GM21390 (cell line): ENCODE results near the gene PHAX.
"Not testable (repeated sequence)": the region's sequence is repeated elsewhere in the genome, so short reads cannot be mapped to it uniquely, and the experiment has no call there.

ENCODE experiments used
- ATAC-seq: cut with Tn5 transposase; IDR thresholded peaks from one replicate; pipeline ENCODE4 v1.9.1; 2021; ENCODE audit not compliant: unreplicated experiment

PHAX gene, protein sequence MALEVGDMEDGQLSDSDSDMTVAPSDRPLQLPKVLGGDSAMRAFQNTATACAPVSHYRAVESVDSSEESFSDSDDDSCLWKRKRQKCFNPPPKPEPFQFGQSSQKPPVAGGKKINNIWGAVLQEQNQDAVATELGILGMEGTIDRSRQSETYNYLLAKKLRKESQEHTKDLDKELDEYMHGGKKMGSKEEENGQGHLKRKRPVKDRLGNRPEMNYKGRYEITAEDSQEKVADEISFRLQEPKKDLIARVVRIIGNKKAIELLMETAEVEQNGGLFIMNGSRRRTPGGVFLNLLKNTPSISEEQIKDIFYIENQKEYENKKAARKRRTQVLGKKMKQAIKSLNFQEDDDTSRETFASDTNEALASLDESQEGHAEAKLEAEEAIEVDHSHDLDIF

DNA sequence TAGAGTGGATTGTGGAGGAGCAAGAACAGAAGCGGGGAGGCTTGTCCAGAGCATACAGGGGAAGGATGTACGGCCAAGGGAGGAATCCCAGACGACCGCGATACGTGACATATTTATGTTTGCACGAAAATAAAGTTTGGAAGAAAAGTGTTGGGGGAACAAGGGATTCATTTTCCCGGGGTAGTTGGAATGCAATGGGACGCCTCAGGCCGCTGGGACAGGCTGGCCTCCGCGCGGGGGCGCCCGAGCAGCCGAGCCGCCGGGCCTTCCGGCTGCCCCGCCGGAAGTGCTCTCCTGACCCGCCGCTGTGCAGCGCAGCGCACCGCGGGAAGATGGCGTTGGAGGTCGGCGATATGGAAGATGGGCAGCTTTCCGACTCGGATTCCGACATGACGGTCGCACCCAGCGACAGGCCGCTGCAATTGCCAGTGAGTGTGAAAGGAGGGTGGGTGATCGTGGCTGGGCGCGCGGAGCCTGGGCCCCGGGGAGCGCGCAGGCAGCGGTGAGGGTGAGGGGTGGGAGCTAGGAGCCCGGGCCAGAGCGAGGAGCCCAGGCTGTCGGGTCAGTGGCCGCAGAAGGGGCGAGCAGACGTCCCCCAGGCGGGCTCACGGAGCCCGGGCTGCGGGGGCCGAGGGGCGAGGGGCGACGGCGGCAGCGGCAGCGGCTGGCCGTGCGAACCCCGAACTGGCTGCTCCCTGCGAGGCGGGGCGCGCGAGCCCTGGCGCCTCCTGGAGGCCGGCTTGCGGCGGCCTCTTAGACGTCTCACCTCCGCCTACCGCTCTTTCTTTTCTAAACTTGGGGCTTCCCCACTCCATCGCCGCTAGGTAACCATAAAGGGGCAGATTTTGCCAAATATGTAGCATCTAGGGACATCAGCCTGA lies at the start of gene PHAX:
Gene PHAX (plus strand): TSS at position 317 of the 881 bp plus-strand sequence. CDS start 16 bp downstream, at position 333.
- ATAC-seq, result peak; percentile 97

DNA sequence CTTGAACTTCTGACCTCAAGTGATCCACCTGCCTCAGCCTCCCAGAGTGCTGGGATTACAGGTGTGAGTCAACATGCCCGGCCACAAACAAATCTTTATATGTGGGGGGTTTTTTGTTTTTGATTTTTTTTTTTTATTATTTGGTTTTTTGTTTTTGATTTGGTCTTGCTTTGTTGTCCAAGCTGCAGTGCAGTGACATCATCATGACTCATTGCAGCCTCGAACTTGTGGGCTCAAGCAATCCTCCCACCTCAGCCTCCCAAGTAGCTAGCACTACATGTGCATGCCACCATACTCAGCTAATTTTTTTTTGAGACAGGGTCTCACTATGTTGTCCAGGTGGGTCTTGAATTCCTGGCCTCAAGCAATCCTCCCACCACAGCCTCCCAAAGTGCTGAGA lies 48.1 kb upstream of the PHAX start:
- no peak for ATAC-seq

DNA sequence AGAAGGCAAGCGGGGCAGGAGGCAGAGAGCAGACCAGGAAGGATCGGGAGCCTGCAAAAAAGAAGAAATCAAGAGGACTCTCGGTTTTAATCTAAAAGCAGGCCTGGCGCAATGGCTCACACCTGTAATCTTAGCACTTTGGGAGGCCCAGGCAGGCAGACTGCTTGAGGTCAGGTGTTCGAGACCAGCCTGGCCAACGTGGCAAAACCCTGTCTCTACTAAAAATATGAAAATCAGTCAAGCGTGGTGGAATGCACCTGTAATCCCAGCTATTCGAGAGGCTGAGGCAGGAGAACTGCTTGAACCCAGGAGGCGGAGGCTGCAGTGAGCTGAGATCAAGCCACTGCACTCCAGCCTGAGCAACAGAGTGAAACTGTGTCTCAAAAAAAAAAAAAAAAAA lies 45.6 kb upstream of the PHAX start:
- not testable (repeated sequence) for ATAC-seq

DNA sequence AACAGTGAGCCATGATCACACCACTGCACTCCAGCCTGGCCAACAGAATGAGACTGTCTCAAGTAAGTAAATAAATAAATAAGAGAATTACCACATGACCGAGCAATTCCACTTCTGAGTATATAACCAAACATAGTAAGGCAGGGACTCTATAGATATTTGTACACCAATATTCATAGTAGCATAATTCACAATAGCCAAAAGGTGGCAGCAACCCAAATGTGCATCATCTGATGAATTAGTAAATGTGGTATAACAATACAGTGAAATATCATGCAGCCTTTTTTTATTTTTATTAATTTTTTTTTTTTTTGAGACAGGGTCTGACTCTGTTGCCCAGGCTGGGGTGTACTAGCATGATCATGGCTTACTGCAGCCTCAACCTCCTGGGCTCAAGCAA lies 38.8 kb upstream of the PHAX start:
- ATAC-seq, result no peak

DNA sequence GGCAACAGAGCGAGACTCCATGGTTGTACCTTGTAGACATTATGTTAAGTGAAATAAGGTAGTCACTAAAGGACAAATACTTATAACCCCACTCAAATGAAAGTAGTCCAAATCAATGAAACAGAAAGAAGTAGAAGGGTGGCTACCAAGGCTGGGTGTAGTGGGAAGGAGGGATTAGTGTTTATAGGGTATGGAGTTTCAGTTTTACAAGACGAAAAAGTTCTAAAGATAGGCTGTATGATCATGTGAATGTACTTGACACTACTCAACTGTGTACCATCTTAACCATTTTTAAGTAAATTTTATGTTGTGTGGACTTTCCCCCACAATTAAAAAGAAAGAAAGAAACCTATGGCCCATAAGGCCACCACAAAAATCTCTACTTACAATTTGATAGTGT lies 37.9 kb upstream of the PHAX start:
- peak; percentile 91 for ATAC-seq

DNA sequence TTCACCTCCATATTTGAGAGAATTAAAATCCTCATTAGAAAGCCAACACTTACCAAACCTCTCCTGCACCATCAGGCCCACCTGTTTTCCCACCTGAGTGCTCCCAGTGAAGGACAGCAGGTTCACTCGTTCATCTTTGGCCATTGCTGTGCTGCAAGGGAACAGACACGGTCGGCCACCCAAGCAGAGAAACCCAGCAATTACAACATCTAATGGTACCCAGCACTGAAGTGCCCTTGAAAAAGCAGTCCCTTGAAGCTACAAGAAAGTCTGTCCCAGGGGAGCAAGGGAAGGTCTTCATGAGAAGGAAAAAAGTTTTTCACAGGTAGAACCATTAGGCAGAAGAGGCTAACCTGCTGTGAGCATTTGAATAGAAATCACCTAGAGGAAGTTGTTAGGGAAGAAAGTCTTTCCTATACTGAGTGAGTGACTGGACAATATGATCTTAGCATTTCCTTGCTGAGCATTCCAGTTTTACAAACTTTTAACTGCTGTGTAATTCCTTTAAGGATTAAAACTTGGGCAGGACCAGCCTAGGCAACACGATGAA lies 32.5 kb upstream of the PHAX start:
- no peak for ATAC-seq

DNA sequence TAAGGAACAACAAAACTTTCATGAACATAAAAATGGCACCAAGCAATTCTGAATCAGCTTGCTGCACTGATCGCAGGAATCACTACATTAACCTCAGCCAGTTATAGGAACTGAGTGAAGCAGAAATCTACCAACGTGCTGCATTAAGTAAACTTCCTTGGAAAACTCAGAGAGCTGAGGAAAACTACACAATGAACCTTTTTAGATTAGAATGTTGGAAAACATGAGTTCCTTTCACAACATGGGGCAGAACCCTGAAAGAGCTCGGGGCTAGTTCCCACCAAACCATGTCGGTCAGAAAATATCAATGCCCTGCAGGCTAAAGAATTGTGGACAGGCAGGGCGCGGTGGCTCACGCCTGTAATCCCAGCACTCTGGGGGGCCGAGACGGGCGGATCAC lies 25.1 kb upstream of the PHAX start:
- ATAC-seq, result no peak

DNA sequence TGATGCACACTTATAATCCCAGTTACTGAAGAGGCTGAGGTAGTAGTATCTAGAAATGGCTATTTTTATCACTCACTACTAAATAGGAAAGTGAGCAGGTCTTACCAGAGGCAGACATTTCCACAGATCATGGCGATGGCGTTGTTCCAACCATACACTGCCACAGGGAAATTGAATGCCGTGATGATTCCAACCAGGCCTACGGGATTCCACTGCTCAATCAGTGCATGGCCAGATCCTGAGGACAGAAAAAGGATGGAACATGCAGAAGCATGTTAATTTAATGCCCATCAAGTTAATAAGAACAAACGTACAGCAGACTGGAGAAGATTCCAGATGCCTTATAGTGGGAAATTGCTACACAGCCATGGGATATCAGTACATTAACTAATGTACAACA lies 23.8 kb upstream of the PHAX start:
- ATAC-seq, result no peak

DNA sequence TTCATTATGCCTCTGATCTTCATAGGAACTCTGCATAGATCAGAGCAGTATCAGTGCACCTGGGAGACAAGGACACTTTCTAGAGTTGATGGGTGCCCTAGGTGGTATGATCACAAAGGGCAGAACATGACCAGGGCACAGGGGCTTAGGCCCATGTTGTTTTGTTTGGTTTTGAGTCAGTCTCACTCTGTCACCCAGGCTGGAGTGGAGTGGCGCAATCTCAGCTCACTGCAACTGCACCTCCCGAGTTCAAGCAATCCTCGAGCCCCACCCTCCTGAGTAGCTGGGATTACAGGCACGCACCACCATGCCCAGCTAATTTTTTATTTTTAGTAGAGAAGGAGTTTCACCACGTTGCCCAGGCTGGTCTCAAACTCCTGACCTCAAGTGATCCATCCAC lies 23.3 kb upstream of the PHAX start:
- no peak for ATAC-seq

DNA sequence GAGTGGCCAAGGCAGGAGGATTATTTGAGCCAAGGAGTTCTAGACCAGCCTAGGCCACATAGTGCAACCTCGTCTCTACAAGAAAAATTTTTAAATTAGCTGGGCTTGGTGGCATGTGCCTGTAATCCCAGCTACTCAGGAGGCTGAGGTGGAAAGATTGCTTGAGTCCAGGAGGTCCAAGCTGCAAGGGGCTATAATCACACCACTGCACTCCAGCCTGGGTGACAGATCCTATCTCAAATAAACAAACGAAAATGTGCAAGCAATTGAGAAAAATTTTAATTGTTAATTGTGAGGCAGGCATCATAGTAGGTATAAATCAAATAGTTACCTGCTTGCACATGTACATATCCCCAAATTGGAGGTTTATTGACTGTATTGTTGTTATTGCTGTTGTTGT lies 21.0 kb upstream of the PHAX start:
- no peak for ATAC-seq

DNA sequence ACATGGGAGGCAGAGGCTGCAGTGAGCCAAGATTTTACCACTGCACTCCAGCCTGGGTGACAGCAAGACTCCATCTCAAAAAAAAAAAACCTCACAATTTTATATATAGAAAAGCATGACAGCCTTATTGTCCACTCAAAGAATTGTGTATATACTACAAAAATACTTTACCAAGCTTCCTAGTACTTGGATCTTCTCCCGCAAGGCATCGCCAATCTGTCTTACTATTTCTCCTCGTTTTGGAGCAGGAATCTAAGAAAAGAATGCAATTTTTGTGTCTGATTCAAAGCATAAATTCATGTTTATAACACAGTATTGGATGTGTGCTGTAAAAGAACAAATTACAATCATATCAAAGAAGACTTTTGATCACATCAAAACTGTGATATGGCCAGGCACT lies 17.0 kb upstream of the PHAX start:
- no peak for ATAC-seq

DNA sequence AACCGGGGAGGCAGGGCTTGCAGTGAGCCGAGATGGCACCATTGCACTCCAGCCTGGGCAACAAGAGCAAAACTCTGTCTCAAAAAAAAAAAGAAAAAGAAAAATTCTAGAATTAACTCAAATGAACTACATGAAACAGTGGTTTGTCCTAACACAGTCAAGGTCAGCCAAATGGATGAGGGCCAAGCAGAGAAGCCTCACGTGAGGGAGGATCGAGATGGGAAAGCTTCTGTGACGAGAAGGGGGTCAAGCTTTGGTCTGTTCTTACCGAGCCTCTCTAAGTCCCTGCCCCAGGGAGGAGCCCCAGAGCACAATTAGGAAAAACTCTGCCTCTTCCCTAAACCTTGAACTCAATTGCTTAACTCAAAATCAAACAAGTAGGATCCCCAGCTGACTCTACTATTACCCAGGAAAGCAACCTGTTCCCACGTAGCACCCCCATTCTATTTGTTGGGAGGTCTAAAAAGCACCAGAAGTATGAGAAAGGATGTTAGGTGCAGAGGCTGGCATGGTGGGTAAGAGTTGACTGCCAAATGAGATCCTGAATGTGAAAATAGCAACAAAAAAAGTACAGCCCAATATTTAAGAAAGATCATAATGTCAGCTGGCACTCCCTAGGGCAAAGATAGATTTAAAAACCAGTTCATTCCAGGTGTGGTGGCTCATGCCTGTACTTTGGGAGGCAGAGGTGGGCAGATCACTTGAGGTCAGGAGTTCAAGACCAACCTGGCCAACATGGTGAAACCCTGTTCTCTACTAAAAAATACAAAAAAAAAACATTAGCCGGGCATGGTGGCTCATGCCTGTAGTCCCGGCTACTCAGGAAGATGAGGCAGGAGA lies 13.0 kb upstream of the PHAX start:
- ATAC-seq, result no peak

DNA sequence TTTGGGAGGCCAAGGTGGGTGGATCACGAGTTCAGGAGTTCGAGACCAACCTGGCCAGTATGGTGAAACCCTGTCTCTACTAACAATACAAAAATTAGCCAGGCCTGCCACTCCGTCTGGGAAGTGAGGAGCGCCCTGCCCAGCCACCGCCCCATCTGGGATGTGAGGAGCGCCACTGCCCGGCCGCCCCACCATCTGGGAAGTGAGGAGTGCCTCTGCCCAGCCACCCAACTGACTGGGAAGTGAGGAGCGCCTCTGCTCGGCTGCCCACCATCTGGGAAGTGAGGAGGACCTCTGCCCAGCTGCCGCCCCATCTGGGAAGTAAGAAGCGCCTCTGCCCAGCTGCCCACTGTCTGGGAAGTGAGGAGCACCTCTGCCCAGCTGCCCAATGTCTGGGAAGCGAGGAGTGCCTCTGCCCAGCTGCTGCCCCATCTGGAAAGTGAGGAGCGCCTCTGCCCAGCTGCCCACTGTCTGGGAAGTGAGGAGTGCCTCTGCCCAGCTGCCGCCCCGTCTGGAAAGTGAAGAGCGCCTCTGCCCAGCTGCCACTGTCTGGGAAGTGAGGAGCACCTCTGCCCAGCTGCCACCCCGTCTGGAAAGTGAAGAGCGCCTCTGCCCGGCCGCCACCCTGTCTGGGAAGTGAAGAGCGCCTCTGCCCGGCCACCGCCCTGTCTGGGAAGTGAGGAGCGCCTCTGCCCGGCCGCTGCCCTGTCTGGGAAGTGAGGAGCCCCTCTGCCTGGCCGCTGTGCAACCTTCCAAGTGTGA lies 11.0 kb upstream of the PHAX start:
- no peak for ATAC-seq

DNA sequence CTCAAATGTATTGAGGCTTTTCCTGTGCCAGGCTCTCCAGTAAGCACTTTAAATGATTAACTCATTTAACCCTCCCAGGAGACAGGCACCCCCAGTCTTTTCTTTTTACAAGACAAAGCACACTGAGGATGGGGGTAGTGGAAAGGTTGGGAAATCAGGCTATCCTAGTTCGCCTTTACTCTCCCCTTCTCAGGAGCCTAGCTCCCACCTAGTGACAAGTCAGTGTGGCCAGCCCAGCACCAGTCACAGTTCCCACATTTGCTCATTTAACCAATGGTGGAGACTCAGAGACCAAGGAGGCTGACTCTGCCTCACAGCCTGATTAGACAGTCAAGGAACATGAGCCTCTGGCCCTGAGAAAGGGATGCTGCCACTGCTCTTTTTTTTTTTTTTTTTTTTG lies 9.2 kb upstream of the PHAX start:
- ATAC-seq, result no peak

DNA sequence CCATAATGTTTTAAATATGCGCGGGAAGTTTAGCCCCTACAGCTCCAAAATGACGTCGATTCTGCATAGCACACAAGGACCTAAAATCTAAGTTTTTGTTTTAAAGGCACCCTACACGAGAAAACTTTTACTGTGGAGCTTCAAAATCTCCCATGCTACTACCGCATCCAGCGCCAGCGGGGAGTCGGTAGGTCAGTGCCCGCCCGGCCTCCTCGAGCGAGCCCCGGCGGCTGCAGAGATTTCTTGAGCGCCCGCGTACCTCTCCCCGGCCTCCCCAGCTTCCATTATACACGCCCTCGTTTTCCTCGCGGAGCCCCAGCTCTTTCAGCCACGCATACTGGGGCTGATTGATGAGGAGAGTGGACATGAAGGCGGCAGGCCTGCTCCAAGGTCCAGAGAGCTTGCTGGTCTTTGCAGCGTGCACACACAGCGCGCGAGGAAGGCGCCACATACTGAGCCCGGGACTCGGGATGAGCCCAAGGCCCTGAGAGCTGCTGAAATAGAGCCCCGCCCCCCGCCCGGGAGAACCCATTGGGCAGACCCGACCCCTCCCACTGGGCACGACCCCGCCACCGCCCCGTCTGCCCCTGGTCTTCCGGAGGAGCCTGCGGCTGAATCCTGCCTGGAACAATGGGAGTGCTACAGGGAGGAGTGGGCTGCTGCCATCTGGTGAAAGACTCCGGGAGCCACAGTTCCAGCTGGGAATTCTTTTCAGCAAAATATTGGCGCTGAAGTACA lies 5.8 kb upstream of the PHAX start, which contains the start of gene ALDH7A1:
Gene ALDH7A1 (minus strand): TSS at position 472 of the 738 bp plus-strand sequence. CDS start 21 bp downstream, at position 451.
- ATAC-seq, result peak; percentile 65

DNA sequence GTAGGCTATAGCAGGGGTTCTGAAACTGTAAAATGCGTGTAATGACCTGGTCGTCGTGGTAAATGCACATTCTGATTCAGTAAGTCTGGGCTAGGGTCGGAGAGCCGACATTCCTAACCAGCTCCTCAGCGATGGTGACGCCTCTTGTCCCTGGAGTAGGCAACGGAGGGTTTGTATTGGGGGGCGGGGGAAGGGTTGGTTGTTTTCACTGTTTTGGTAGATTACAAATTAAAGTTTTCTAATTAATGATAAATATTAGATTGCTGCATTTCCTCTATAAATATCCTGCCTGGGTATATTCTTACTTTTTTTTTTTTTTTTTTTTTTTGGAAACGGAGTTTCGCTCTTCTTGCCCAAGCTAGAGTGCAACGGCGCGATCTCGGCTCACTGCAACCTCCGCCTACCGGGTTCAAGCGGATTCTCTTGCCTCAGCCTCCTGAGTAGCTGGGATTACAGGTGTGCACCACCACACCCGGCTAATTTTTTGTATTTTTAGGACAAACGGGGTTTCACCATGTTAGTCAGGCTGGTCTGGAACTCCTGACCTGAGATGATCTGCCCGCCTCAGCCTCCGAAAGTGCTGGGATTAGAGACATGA lies 5.2 kb upstream of the PHAX start:
- ATAC-seq, result peak; percentile 12

DNA sequence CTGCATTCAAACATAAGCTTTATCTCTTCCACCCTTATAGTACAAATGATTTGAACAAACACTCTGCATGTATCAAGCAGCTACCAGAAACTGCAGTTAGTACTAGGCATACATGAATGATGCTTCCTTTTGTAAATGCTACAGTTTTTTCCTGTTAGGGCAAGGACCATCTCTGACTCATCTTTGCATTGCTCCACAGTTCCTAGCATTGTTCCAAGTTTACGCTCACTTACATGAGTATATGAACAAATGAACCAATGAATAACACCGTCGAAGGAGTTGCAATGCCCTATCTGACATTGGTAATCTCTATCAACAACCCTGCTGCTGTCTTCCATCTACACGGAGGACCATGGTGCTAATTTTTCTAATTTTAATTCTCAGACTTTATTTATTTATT lies 3.6 kb upstream of the PHAX start:
- ATAC-seq, result no peak

DNA sequence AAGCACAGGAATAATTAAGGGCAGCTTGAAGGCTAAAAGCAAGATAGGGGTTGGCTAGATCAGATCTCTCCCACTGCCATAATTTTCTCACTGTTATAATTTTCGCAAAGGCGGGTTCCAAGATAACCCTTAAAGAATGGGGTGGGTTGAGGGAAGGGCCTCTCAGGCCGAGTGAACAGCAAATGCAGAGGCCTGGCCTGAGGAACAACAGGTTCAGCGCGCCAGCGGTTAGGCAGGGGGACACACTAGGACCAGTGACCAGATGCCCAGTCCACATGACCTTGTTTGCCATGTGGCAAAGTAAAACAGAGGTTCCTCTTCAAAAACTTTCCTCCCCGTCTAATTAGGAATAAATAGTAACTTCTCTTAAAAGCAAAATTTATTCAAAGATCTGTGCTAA lies 1.2 kb upstream of the PHAX start:
- no peak for ATAC-seq
